ENCODE measurements around the gene SYPL1. TPM values are rescaled to one million over a fixed set of nuclear protein-coding genes. Genes with fewer than 3 reads are reported as not detected.

Gene SYPL1
- total RNA-seq, 1 experiment from 2014 or later, result 53.6 TPM

DNA sequence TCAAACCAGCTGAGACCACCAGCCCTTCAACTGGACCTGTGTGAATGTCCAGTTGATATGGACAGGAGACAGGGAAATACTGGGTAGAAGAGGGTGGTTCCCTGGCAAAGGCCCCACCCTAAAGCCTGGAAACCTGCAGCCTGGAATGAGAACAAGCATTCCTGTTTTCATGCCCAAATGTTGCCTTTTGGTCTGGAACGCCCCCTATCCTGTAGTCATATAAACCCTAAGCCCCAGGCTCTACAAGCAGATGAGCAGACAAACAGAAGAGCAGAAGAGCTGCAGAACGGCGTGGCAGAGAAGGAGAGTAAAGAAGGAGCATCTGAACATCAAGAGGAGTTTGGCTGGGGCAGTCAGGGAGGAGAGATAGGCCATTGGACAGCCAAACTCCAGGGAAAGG, 38.4 kb downstream of the SYPL1 start:
- DNase-seq (ENCODE audit: low read depth in 1 of 2, low spot score in 2 of 2), result no peak

DNA sequence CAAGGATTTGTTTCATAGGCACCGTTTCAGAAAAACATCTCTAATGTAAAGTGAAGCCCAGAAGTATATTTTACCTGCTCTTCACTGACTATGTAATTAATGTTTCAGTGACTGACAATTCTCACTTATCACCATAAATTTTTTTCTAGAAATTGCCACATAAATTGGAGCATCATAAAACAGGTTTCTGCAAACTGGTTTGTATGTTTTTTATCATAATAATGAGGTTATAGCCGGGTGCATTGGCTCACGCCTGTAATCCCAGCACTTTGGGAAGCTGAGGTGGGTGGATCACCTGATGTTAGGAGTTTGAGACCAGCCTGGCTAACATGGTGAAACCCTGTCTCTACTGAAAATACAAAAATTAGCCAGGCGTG, 39.4 kb downstream of the SYPL1 start:
- no peak for DNase-seq (ENCODE audit: low read depth in 1 of 2, low spot score in 2 of 2)
- Histone ChIP-seq H3K27me3 (replicated peaks) (no peaks in the 10 kb centered on the region), H3K4me1 (replicated peaks) (no peaks in the 10 kb centered on the region), H3K4me3 (no peak overlapping the region), H3K9me3 (replicated peaks) (no peaks in the 10 kb centered on the region), H3K27ac (no peak overlapping the region), H3K36me3 (no peaks in the 10 kb centered on the region)

More for the DNA sequence above, 38.4 kb downstream of the SYPL1 start:
- Histone ChIP-seq H3K27me3 (replicated peaks) (0 out of 2 replicates have a peak, but pooled peaks cover 5% of the 10 kb centered on the region), H3K27ac (no peak overlapping the region), H3K4me3 (no peak overlapping the region), H3K36me3 (no peaks in the 10 kb centered on the region), H3K9me3 (replicated peaks) (no peaks in the 10 kb centered on the region), H3K4me1 (replicated peaks) (no peaks in the 10 kb centered on the region)

DNA sequence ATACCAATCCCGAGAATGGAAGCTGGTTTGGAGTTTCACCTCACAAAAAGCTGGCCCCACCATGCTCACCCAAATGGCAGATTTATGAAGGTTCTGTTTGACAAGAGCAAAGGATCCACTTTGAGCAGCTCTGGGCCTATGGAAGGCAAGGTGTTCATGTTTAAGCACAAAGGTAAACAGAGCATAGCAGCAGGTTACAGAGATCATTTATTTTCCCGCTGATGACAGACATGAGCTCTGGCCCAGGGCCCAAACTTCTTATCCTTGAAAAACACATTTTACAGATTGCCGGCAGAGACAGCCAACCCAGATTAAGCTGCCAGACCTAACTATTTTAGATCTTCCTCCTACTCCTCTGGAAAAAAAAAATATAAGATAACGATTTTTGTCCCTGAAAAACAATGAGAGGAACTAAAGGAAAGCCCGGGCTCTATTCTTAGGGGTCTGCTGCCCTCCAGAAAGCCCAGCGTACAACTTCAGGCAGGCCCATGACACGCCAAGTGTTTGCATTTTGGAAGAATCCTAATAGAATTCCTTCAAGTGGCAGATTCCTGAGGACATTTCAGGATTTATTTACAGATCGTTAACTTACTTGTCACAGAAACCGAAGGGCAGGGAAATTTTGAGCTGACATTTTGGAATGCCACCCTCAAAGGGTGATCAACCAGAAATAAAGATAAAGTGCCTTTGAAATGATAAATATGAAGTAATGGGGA, 40.0 kb downstream of the SYPL1 start:
- Histone ChIP-seq H3K4me1 (replicated peaks) (no peaks in the 10 kb centered on the region), H3K27ac (no peak overlapping the region), H3K9me3 (replicated peaks) (no peaks in the 10 kb centered on the region)

DNA sequence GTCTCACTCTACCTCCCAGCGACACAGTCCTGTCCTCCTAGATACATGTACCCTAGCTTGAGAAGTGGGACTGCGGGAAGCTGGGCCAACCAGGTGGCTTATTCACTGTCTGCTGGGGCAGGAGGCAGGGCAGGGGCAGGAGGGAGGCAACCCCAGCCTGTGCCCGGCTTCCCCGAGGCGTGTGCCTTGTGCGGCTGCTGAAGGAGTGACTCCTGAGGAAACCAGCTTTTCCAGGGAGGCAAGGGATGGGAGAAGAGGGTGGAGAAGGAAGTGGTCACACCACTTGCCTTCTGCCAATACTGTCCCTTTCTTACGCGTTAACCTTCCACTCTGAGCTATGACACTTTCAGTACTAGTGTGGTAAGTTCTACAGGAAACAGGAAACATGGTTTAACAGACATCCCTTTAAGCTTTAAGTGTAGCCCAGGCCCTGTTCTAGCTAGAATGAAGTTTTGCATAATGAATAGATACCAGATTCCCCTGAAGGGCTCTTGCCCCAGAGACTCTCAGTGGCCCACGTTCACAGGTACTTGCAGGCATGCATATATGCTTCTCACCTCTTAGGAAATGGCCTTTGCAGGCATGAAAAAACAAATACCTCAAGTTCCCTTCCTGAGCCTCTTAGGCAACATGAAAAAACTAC, 40.6 kb downstream of the SYPL1 start:
- no peaks in the 10 kb centered on the region for H3K4me1 ChIP-seq (replicated peaks)
- no peak overlapping the region for H3K27ac ChIP-seq
- no peak for DNase-seq (ENCODE audit: low read depth in 1 of 2, low spot score in 2 of 2)
- no peaks in the 10 kb centered on the region for H3K36me3 ChIP-seq
- H3K27me3 ChIP-seq (replicated peaks), result no peaks in the 10 kb centered on the region
- no peak overlapping the region for H3K4me3 ChIP-seq
- H3K9me3 ChIP-seq (replicated peaks), result no peaks in the 10 kb centered on the region

More for the DNA sequence above, 40.0 kb downstream of the SYPL1 start:
- Histone ChIP-seq H3K4me3 (no peak overlapping the region), H3K36me3 (no peaks in the 10 kb centered on the region), H3K27me3 (replicated peaks) (no peaks in the 10 kb centered on the region)
- no peak for DNase-seq (ENCODE audit: low read depth in 1 of 2, low spot score in 2 of 2)

DNA sequence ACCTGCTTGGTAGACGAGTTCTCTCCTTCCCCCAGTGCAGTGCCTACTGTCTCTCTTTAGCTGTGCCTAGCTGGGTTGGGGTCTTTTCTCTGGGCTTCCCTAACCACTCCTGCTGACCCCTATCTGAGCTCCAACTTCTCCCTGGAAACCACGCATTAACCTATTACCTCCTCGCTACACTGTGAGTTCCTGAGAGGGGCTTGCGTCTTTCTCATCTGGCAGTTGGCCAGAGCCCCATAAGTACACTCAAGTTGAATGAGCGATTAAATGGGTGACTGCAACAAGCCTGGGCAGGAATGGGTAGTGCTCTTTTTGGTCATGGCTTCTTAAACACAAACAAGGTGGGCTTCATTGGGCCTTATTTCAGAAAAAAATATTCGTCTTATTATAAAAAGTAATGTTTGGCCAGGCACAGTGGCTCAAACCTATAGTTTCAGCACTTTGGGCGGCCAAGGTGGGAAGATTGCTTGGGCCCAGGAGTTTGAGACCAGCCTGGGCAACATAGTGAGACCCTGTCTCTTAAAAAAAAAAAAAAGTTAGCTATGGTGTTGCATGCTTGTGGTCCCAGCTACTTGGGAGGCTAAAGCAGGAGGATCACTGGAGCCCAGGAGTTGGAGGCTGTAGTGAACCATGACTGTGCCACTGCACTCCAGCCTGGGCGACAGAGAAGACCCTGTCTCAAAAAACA, 41.4 kb downstream of the SYPL1 start:
- H3K27ac ChIP-seq, result no peak overlapping the region

DNA sequence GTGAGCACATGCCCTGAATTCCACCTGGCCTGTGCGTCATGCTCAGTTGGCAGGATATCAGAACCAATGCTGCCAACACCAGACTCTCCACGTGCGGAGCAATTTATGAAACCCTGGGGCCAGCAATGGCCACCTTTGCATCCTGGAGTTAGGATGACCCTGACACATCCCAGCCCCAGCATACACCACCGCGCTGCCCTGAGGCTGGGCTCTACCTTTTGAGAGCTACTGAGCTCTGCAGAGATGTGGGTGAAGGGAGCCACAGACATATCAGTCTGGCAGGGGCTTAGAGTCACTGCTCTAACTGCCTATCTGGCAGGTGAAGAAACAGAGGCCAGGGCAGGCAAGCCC, 41.9 kb downstream of the SYPL1 start:
- H3K4me1 ChIP-seq (replicated peaks), result peaks cover 8% of the 10 kb centered on the region
- H3K4me3 ChIP-seq, result no peak overlapping the region
- H3K27ac ChIP-seq, result no peak overlapping the region
- no peak for DNase-seq (ENCODE audit: low read depth in 1 of 2, low spot score in 2 of 2)
- no peaks in the 10 kb centered on the region for H3K27me3 ChIP-seq (replicated peaks)
- H3K36me3 ChIP-seq, result no peaks in the 10 kb centered on the region
- H3K9me3 ChIP-seq (replicated peaks), result no peaks in the 10 kb centered on the region

More for the DNA sequence above, 41.4 kb downstream of the SYPL1 start:
- H3K36me3 ChIP-seq, result no peaks in the 10 kb centered on the region
- DNase-seq (ENCODE audit: low read depth in 1 of 2, low spot score in 2 of 2), result no peak
- H3K4me3 ChIP-seq, result no peak overlapping the region
- no peaks in the 10 kb centered on the region for H3K27me3 ChIP-seq (replicated peaks)
- peaks cover 2% of the 10 kb centered on the region for H3K4me1 ChIP-seq (replicated peaks)
- H3K9me3 ChIP-seq (replicated peaks), result no peaks in the 10 kb centered on the region

DNA sequence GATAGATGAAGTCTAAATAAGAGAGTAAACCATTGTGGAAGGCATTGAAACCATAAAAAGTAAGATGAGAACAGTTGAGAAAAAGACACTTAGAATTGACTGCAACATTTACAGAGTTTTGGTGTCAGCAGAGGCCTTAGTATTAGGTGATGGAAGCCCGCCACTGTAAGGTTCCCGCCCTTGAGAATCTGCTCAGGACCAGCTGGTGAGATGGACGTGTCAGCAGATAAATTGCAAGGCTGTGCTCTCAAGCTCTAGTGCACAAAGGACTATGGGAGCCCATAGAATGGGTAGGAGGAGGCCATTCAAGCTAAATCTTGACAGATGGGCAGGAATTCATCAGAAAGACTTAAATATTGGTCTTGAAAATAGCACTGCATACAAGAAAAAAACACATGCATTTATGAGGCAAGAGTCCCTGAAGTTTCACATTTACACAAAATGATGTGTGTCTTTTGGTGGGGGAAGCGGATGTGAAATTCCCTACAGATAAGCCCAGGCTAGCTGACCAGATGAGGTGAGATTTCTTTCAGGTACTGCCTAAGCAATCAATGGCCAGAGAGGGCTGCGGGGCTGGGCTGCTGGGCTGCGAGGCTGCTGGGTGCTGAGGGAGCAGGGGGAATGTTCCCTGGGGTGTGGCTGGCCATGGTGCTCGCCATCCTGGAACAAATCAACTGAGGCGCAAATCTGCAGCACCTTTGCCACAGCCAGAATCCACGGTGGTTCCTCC, 42.5 kb downstream of the SYPL1 start:
- H3K27ac ChIP-seq, result no peak overlapping the region
- H3K27me3 ChIP-seq (replicated peaks), result no peaks in the 10 kb centered on the region
- peaks cover 13% of the 10 kb centered on the region for H3K4me1 ChIP-seq (replicated peaks)
- DNase-seq (ENCODE audit: low read depth in 1 of 2, low spot score in 2 of 2), result no peak
- no peaks in the 10 kb centered on the region for H3K9me3 ChIP-seq (replicated peaks)
- H3K4me3 ChIP-seq, result no peak overlapping the region
- no peaks in the 10 kb centered on the region for H3K36me3 ChIP-seq

DNA sequence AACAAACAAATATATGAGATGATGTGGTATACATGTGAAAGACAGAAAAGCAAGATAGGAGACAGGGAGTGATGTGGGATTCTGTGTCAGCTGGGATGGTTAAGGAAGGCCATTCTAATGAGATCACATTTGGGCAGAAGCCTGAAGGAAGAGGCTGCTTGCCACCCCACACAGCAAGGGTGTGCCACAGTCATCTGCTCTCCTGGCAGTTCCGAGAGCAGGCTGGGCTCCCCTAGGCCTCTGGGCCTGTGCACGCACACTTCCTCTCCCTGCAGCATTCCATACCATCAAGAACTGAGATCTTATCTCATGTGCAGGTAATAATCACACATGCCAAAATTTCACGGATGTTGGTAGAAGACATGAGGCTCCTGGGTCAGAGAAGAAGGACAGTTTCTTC, 43.1 kb downstream of the SYPL1 start:
- Histone ChIP-seq H3K27me3 (replicated peaks) (no peaks in the 10 kb centered on the region), H3K27ac (no peak overlapping the region), H3K4me3 (no peak overlapping the region), H3K9me3 (replicated peaks) (no peaks in the 10 kb centered on the region), H3K36me3 (no peaks in the 10 kb centered on the region), H3K4me1 (replicated peaks) (peaks cover 14% of the 10 kb centered on the region)
- no peak for DNase-seq (ENCODE audit: low read depth in 1 of 2, low spot score in 2 of 2)

DNA sequence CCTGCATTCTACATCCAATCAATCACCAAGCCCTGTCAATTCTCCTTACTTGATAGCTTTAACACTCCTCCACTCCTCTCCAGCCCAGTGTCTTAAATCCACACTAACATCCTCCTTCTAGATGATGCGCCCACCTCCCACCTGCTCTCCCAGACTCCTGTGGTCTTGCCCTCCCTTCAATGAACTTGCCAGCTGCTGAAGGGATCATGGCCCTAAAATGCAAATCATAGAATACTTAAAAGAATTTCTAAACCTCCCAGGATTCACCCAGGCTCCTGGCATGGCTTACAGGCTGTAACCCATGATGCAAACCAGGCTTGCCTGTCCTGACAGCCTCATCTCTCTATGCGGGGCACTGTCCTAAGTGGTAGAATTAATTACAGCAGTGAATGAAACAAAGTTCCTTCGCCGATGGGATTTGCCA, 43.6 kb downstream of the SYPL1 start:
- peaks cover 14% of the 10 kb centered on the region for H3K4me1 ChIP-seq (replicated peaks)
- DNase-seq (ENCODE audit: low read depth in 1 of 2, low spot score in 2 of 2), result no peak
- no peaks in the 10 kb centered on the region for H3K9me3 ChIP-seq (replicated peaks)
- no peaks in the 10 kb centered on the region for H3K36me3 ChIP-seq
- no peak overlapping the region for H3K27ac ChIP-seq
- H3K27me3 ChIP-seq (replicated peaks), result no peaks in the 10 kb centered on the region
- H3K4me3 ChIP-seq, result no peak overlapping the region

DNA sequence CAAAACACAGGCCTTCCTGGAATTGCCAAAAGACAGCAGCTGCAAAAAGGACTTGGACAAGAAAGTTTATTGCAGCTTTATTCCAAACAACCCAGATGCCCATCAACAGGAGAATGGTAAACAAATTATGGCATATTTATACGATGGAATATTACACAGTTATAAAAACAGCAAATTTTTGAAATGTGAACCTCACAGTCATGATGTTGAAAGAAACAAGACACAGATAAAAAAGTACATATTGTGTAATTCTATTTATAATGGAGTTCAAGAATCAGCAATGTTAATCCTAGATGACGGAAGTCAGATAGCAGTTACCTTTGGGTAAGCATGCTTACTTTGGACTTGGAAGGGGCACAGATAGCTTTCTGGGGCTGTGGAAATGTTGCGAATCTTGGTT, 44.4 kb downstream of the SYPL1 start:
- no peak overlapping the region for H3K4me3 ChIP-seq
- no peak for DNase-seq (ENCODE audit: low read depth in 1 of 2, low spot score in 2 of 2)
- no peaks in the 10 kb centered on the region for H3K36me3 ChIP-seq
- no peaks in the 10 kb centered on the region for H3K9me3 ChIP-seq (replicated peaks)
- H3K4me1 ChIP-seq (replicated peaks), result peaks cover 14% of the 10 kb centered on the region
- no peak overlapping the region for H3K27ac ChIP-seq
- H3K27me3 ChIP-seq (replicated peaks), result no peaks in the 10 kb centered on the region

DNA sequence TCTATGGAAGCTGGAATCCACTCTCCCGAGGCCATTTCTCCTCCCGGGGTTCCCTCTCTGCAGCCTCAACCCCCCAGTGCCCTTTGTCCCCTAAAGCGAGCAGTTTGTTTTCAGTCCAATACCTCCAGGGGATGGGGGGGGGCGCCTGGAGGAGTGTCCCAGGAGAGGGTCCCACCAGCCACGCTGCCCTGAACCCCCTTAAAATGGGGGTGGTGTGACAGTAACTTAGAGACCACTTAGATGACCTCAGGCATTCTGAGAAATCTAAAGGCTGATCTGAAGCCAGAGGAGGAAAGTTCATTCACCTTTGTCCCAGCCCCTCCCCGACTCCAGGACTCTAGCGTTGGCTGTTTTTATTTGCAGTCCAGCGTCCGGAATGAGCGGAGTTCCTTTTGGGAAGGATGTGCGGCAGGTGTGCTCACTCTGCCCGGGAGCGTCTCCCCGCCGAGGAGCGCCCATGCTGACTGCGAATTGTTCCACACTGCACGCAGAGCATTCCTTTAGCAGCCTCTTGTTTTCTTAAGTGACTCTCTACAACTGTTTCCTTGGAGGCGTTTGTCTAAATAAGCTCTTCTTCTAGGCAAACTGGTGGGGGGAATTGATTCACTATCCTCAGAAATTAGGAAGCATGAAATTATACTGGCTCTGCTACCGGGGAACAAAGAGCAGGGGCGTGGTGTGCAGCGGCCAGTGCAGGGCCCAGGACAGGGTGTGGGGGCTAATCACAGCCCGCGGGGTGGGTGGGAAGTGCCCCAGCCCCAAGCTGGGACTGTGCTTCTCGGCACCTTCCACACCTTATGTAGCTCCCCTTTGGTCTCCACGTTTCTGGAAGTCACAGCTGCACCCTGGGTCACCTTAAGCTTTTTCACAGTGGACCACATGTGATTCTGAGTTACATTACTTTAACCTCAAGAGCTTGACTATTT, 46.3 kb downstream of the SYPL1 start:
- Histone ChIP-seq H3K4me1 (replicated peaks) (peaks cover 14% of the 10 kb centered on the region), H3K27me3 (replicated peaks) (no peaks in the 10 kb centered on the region), H3K9me3 (replicated peaks) (no peaks in the 10 kb centered on the region), H3K27ac (no peak overlapping the region), H3K36me3 (no peaks in the 10 kb centered on the region), H3K4me3 (no peak overlapping the region)
- DNase-seq (ENCODE audit: low read depth in 1 of 2, low spot score in 2 of 2), result peak in 1 of 2 experiments; percentile 1

DNA sequence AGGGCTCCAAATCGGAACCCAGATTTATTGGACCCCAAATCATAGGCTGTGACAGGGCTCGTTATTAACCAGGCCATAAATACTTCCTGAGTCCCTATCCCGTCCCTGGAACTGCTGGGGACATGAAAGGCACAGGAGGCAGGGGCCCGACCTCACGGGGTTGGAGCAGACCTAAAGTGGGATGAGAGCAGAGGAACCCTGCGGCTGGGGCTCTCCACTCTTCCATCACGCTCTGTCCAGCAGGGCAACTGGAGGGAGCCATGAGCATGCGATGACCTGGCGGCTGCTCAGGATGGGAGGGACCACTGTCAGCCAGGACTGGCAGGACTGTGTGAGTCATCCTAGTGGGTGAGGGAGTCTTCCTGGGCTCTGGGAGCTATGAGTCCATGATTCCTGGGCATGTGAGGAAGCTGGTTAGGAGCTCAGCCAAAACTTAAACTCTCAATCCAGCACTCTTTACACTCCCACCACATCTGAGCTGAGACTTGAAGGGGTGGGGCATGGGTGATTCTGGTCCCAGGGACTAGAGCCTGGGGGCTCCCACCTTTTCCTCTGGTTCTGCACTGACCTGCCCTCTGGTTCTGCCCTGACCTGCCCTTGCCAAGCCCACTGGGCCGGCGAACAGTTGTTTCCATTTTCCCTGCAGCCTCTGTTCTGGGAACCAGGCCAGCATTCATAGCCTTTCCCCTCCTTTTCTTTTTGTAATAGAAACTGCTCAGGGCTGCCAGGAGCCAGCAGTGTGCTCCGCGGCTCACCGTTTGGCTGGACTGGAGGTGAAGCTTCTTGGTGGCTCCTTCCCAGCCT, 47.1 kb downstream of the SYPL1 start:
- Histone ChIP-seq H3K27ac (no peak overlapping the region), H3K36me3 (no peaks in the 10 kb centered on the region), H3K4me3 (peak overlapping the region; percentile 12; the same call in 1 of the 2 replicates), H3K27me3 (replicated peaks) (no peaks in the 10 kb centered on the region), H3K9me3 (replicated peaks) (no peaks in the 10 kb centered on the region), H3K4me1 (replicated peaks) (peaks cover 14% of the 10 kb centered on the region)
- DNase-seq (ENCODE audit: low read depth in 1 of 2, low spot score in 2 of 2), result peak; percentile 69 to 88
